Activated CD4-positive, alpha-beta T cell treated with anti-CD3 and anti-CD28 coated beads, Interleukin-2, amount 10 ng/mL, durations not matched to agents 24 days and 14 days (primary cell): ENCODE results near the gene RAB6C. TPM values are rescaled to one million over a fixed set of nuclear protein-coding genes. Genes with fewer than 3 reads are reported as not detected.
"Not testable (repeated sequence)": the region's sequence is repeated elsewhere in the genome, so short reads cannot be mapped to it uniquely, and the experiment has no call there.

Experiments
- DNase-seq: peaks from one replicate; pipeline ENCODE4 v3.0.0; 2022
- H3K27ac Mint-ChIP-seq: one replicate; pipeline ENCODE4 v1.8.0; 2022; ENCODE audit warnings: mild to moderate bottlenecking, mixed read lengths
- H3K27me3 Mint-ChIP-seq: one replicate; pipeline ENCODE4 v1.8.0; 2022; ENCODE audit warnings: mixed read lengths
- H3K36me3 Mint-ChIP-seq: one replicate; pipeline ENCODE4 v1.8.0; 2022; ENCODE audit warnings: low read depth, mild to moderate bottlenecking, mixed read lengths
- H3K4me1 Mint-ChIP-seq: one replicate; pipeline ENCODE4 v1.8.0; 2021; ENCODE audit warnings: mixed read lengths
- H3K4me3 Mint-ChIP-seq: one replicate; pipeline ENCODE4 v1.8.0; 2022; ENCODE audit warnings: mild to moderate bottlenecking, moderate library complexity, mixed read lengths
- H3K9me3 Mint-ChIP-seq: one replicate; pipeline ENCODE4 v1.8.0; 2021; ENCODE audit warnings: mixed read lengths
- intact Hi-C: fragments of 100-400 bp; cut with micrococcal nuclease; formaldehyde crosslinking; loops from one replicate; pipeline ENCODE4 v1.15.1; 2023
- total RNA-seq: library from RNA; stranded (reverse); gene quantifications from 2 replicates; pipeline ENCODE4 v1.2.3, GENCODE V29; 2022

Gene RAB6C
- total RNA-seq, 1 donor from 2014 or later, result not detected

GRCh38 chr2:130025931-130026330 lies 46.5 kb downstream of the RAB6C start:
- intact Hi-C loops, H3K4me1 Mint-ChIP-seq, H3K27ac Mint-ChIP-seq, H3K4me3 Mint-ChIP-seq, H3K27me3 Mint-ChIP-seq, DNase-seq, H3K36me3 Mint-ChIP-seq, H3K9me3 Mint-ChIP-seq: not testable (repeated sequence)

Other genes with a start within 250 kb of the RAB6C start
- gene POTEF, start 149.6 kb downstream of the RAB6C start, total RNA-seq, result not detected in 2 replicates
- 1.2 and 1.4 TPM in 2 replicates for gene CCDC74B, start 165.4 kb downstream of the RAB6C start, total RNA-seq
- 86.0 and 91.1 TPM in 2 replicates for gene SMPD4, start 201.9 kb downstream of the RAB6C start, total RNA-seq
- gene MZT2B, start 202.6 kb downstream of the RAB6C start, total RNA-seq, result 312 and 329 TPM in 2 replicates
- not detected in 2 replicates for gene TUBA3E, start 218.8 kb downstream of the RAB6C start, total RNA-seq